ENCODE data around the gene FOXL1.

- TF ChIP-seq CTCF (IDR thresholded peaks at IDR 0.05): no peak
- TF ChIP-seq POLR2A (IDR thresholded peaks at IDR 0.05): no peak
Measured at GRCh38 chr16:86532526-86532815, 45.9 kb upstream of the FOXL1 start.
